GM21390 (cell line): Measurements from ENCODE around the gene SEC14L5.

Source experiments
- ATAC-seq: cut with Tn5 transposase; IDR thresholded peaks from one replicate; pipeline ENCODE4 v1.9.1; 2021; ENCODE audit not compliant: unreplicated experiment

SEC14L5 gene

DNA sequence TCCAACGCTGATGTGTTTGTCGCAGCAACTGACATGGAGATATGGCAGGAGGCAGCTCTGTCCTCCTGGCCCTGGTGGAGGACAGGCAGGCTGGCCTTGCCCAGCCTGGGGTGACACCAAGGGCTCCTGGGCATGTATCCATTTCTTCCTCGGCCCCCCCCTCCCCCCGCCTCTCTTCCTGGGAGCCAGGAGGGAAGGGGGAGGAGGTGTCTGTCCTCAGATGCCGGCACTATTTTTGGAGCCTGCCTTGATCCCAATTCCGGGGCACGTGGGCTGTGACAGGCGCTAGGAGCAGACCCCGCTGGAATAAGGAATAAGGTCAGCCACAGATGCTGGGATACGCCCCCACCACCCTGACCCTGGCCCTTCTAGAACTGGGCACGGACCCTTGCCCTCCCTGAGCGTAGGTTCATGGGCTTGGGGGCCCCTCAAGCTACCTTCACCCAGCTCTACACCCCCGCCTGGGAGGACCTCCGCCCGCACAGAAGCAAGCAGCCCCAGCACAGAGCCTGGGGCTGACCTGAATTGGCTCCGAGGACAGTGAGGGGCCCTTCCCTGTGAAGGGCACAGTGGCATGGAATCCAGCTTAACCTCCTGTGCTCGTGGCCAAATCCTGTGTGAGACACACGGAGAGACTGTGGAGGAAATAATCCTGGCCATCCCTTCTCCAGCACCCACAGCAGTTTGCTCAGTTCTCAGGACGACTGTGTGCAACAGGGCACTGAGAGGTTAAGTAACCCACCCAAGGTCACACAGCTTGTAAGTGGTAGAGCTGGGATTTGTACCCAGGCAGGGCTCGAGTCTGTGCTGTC is 24.1 kb downstream of the SEC14L5 start:
- ATAC-seq = no peak

DNA sequence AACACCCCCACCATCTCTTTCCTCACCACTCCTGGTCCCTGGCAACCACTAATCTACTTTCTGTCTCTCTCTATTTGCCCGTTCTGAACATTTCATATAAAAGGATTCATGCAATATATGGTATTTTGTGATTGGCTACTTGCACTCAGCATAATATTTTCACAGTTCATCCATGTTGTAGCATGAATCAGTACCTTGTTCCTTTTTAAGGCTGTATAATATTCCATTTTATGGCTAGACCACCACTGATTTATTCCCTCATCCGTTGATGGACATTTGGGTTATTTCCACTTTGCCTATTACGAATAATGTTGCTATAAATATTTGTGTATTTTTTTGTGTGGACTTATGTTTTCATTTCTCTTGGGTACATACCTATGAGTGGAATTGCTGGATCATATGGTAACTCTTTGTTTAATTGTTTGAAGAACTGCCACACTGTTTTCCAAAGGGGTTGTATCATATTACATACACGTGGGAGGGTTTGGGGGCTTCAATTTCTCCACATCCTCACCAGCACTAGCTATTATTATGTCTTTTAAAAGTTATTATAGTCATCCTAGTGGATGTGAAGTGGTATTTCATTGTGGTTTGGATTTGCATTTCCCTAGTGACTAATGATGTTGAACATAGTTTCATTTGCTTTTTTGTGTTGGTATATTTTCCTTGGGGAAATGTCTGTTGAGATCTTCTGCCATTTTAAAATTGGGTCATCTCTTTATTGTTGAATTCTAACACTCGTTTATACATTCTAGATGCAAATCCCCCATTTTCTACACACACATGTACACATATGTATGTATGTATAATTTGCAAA is 26.3 kb downstream of the SEC14L5 start:
- ATAC-seq = no peak

DNA sequence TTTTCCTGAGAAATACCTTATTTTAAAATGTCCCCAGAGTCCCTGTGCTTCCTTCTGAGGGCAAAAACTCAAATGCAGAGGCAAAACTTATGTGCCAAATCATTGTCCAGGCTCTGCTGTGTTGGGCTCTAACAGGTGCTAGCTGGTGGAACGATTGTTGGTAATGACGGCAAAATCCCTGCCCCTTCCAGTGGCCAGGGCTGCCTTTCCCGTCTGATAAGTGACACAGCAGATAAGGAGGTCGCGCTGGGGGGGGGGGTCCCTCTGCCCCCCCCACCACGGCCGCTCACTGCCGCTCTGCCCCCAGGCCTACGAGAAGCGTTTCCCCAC is 29.1 kb downstream of the SEC14L5 start:
- no peak for ATAC-seq

DNA sequence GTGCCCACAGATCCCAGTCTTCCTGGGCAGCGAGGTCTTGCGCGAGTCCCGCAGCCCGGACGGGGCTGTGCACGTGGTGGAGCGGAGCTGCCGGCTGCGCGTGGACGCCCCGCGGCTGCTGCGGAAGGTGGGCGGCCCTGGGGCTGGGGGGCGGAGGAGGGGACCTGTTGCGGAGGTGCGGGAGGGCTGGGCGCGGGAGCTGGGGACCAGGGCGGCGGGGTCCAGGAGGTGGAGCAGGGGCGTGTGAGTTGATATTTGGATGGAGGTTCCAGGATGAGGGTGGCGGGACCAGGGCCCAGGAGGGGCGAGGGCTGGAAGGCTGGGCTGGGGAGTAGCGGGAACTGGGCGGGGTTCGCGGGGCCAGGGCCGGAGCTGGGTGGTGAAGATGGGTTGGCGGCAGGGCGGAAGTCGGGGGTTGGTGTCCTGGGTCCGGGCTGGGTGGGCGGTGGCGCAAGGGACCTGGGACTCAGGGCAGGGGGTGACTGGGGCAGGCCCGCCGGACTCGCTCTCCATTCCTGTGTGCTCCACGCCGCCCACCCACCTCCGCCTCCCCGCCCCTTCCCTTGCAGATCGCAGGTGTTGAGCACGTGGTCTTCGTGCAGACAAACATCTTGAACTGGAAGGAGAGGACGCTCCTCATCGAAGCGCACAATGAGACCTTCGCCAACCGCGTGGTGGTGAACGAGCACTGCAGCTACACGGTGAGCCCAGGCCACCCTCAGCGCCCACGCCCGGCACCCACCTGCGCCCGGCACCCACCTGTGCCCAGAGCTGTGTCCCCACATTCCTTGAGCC is 29.6 kb downstream of the SEC14L5 start:
- ATAC-seq = no peak

DNA sequence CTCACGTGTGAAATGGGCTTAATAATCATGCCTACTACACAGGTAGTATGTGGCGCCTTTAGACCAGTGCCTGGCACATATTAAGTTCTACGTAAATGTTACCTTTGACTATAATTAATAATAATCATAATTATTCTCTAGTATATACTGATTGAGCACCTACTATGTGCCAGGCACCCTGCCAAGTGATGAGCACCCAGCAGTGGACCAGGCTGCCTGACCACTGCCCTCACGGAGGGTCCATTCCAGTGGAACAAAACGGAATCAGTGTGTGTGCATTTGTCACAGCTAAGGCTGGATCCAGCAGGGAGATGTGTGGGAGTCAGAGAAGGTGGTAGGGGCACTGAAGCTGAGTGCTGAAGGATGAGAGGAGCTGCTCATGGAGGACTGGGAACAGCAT is 30.5 kb downstream of the SEC14L5 start:
- no peak for ATAC-seq

DNA sequence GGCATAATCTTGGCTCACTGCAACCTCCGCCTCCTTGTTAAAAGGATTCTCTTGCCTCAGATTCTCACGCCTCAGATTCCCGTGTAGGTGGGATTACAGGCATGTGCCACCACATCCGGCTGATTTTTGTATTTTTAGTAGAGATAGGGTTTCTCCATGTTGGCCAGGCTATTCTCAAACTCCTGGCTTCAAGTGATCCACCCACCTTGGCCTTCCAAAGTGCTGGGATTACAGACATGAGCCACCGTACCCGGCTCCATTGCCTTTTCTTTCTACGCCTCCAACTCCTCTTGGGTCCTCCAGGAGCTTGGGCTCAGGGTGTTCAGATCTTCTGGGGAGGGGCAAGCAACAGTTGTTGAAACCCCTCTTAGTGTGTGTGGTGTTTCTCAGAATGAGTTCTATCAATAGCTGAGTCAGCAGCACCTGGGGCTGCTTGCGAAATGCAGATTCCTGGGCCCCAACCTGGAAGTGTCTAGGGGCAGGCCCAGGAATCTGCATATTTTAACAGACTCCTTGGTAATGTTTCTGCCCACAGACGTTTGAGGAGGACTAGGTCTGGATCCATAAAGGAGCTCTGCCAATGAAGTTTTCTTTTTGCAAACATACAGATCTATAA is 31.4 kb downstream of the SEC14L5 start:
- ATAC-seq = no peak

DNA sequence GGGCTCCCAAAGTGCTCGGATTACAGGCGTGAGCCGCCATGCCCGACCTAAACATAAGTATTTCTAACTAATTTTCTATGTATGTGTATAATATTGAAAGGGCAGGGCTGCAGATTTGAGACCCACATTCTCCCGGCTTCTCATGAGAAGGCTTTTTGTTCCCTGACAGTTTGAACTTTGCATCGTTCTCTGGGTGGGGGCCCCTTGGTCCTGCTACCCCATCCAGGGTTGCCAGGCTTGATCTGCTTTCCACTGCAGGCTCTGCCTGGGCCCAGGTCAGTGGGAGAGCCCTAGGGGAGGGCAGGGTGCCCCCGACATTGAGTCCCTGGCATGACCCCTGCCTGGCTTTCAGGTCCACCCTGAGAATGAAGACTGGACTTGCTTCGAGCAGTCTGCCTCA is 32.3 kb downstream of the SEC14L5 start:
- no peak for ATAC-seq

DNA sequence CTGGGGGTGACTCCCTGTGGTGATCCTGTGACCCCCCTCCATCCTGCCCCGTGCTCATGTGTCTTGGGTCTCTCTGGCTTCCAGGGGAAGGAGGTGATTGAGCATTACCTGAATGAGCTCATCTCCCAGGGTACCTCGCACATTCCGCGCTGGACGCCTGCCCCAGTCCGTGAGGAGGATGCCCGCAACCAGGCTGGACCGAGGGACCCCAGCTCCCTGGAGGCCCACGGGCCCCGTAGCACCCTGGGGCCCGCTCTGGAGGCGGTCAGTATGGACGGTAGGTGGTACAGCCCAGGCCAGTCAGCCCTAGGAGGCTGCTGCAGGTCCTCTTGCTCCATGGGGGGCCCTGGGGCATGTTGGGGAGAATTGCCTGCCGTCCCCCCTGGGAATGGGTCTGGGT is 33.6 kb downstream of the SEC14L5 start:
- no peak for ATAC-seq

DNA sequence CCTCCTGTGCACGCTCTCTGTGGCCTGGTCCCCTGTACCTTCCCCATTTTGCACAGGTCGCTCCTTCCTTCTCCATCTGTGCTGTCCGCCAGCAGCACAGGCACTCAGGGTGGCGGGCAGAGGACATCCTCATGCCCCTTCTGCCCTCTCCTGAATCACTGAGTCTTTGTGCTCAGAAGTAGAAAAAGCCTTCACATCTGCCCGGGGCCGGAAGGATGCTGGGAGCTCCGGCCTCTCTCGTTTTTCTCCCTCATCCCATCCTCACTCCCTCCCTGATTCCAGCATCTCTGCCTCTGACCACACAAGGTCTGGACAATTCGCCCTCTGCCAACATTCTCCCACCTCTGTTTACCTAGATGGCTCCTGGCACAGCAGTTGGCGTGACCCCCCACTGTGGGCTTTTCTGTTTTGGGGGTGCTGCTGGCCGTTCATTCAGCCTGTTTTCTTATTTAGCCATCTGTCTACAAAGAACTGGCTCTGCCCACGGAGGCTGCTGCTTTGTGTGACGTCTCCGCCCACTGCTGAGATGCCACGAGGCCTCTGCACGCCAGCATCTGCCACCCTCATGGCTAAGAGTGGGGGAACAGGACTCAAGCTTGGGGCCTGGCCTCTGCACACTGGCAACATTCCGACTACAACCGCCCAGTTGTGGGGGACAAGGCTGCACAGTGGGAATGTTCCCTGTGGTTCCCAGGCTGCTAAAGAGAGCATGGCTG is 36.7 kb downstream of the SEC14L5 start:
- no peak for ATAC-seq

DNA sequence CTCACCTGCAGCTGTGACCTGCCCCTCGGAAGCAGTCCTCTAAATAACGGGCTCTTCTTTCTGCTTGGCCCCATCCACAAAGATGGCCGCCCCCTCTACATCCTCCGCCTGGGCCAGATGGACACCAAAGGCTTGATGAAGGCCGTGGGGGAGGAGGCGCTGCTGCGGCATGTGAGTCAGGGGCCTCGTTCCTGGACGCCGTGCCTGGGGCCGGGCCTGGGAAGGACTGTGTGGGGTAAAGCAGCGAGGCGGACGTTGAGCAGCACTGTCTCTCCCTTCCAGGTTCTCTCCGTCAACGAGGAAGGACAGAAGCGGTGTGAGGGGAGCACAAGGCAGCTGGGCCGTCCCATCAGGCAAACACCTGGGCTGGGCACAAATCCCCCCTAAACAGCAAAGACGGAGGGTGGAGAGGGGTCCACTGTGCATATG is 42.5 kb downstream of the SEC14L5 start:
- ATAC-seq = no peak

DNA sequence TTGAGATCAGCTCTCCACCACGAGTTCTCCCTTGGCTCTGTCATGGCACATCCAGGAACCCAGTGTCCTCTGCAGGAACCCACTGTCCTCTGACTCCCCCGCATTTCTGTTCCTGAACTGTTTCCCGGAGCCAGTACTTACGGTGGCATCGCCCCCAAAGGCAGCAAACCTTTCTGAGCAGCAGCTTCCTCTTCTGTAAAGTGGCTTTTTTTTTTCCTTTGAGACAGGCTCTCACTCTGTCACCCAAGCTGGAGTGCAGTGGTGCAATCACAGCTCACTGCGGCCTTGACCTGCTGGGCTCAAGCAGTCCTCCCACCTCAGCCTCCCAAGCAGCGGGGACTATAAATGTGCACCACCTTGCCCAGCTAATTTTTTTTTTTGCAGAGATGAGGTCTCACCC is 43.4 kb downstream of the SEC14L5 start:
- ATAC-seq = no peak

DNA sequence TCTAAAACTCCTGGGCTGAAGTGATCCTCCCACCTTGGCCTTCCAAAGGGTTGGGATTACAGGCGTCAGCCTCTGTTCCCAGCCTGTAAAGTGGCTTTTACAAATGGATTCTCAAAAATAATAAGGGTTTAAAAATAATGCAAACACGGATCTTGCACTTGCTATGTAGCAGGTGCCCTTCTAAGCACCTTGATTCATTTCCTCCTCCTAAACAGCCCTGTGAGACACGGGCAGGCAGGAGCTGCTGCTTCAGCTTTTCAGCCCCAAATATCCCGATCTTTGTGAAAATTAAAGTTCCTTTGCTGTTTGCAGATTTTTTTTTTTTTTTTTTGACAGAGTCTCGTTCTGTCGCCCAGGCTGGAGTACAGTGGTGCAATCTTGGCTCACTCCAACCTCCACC is 43.9 kb downstream of the SEC14L5 start:
- ATAC-seq = no peak

DNA sequence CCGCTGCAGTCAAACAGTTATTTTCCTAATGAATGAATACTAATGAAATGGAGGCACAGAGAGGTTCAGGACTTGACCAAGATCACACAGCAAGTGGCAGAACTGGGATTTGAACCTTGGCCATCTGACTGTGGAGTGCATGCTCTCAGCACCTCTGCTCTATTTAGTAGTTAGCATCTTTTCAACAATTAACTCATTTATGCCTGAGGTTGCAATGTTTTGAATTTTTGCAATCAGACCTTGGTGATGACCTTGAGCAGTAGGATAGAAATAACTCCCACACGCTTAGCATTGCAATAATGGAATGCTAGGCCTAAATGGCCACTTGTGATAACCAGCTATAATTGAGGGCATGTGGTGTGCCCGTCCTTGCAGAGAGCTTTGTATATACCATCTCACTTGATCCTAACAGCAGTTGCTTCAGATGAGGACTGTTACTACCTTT is 44.6 kb downstream of the SEC14L5 start:
- ATAC-seq = no peak

DNA sequence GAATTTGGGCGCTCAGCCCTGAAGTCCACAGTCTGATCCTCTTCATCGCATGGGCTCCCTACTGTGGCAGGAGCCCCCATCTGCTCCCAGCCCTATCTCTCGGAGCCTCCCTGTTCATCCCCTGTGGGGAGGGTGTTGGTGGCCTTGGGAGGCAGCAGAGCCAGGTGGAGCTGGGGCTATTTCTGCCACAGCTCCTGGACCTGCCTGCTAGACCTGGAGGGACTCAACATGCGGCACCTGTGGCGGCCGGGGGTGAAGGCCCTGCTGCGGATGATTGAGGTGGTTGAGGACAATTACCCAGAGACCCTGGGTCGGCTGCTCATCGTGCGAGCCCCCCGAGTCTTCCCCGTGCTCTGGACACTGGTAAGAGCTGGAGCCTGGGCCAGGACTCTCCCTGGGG is 45.1 kb downstream of the SEC14L5 start:
- no peak for ATAC-seq

DNA sequence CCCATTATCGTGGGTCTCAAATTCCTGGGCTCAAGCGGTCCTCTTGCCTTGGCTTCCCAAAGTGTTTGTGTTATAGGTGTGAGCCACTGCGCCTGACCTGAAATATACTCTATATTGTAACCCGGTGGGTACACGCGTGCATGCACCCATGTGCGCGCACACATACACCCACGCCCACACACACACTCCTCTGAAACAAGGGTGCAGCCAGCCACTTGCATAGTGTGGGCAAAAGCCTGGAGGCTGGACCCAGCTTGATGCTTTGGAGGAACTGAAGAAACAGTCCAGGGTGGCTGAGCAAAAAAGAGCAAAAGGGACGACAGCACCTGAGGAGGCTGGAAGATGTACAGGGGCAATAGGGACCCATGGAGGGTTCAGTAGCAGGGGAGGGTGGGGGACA is 45.7 kb downstream of the SEC14L5 start:
- ATAC-seq = no peak

DNA sequence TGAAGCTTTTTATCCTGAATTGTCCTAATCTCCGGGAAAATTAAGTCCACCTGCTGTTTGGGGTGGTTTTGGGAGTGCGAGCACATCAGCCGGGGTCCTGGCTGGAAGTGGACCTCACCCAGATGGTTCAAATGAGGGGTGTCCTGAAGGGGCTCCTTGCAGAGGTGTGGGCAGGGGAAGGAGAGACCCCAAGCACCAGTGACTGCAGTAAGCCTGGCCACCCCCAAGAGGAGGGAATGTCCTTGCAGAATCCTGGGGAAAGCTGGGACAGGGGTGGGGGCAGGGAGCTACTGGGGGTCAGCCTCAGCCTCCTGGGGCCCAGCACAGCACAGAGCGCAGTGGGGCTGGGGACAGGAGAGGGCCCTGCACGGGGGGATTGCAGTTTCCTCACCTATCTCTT is 46.2 kb downstream of the SEC14L5 start:
- ATAC-seq = no peak

DNA sequence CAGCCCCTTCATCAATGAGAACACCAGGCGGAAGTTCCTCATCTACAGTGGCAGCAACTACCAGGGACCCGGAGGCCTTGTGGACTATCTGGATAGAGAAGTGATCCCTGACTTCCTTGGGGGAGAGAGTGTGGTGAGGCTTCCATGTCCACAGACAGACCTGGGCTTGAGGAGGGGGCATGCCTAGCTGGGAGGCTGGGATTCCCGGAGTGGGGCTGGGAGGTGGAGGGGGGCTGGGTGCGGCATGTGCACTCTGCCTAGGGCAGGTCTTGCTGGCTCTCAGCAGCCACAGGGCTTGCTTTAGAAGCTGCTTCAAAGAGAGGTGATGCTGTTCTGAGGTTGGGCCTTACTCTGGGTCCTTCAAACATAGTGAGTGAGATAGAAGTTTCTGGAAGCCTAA is 47.8 kb downstream of the SEC14L5 start:
- ATAC-seq = no peak

DNA sequence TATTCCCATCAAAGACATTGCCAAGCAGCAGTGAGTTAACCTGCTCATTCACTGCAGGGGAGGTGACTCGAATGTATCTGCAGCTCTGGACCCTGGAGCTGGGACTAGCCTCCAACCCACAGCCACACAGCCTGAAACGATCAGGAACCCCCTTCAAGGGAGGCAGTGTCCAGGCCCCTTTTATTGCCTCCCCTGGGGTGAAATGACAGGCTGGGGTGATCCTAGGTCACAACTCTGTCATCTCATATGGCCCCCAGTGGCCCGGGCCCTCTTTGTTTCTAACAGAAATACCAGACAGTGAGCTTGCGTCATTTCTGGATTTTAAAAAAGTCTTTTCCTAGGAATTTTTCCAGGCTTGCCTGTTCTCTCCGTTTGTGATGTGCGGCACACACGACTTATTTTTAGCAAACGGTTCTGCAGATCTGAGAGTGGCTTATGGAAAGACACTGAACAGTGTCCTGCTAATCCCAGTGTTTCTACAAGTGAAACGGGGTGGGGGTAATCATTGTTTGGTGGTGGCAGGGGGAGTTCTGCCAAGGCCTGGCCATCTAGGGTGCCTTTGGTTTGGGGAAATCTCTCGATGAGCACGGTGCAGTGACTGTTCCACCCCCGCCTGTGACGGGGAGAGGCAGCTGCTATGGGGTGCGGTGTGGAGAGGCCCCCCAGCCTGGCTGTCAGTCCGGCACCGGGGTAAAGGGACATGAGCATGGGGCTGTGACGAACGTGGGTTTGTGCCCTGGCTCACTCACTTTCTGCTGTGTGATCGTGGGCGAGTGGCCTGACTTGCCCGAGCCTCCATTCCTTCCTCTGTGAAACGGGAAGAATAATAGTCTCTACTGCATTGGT is 48.4 kb downstream of the SEC14L5 start:
- no peak for ATAC-seq

DNA sequence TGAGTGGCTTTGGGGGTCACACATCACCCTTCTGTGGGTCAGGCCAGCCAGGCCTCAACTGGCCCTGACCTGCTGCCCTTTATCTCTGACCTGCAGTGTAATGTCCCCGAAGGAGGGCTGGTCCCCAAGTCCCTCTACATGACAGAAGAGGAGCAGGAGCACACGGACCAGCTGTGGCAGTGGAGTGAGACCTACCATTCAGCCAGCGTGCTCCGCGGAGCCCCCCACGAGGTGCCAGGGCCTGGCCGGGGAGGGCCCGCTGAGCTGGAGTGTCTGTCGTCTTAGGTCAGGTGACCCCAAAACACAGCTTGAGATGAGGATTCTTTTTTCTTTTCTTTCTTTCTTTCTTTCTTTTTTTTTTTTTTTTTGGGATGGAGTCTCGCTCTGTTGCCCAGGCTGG is 49.1 kb downstream of the SEC14L5 start:
- ATAC-seq = no peak

DNA sequence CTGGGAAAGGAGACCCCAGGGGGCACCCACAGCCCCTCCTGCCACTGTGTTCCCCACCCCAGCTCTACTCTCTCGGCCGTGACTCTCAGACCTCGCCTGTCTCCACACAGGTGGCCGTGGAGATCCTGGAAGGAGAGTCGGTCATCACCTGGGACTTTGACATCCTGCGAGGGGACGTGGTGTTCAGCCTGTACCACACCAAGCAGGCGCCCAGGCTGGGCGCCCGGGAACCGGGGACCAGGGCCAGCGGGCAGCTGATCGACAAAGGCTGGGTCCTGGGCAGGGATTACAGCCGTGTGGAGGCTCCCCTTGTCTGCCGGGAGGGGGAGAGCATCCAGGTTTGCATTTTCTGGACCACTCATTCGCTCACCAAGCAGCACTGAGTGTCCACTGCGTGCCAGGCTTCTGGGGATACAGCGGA is 50.2 kb downstream of the SEC14L5 start:
- ATAC-seq = no peak
